Uterus (tissue), 4 donors: ENCODE results near the gene RASGRF1. TPM values are rescaled to one million over a fixed set of nuclear protein-coding genes. Genes with fewer than 3 reads are reported as not detected.
A peak's percentile ranks its signal among the peaks of the same experiment; 100 is the strongest.

Source experiments
- DNase-seq, 2 donors: peaks; one replicate each; pipeline ENCODE4 v3.0.0-alpha.2; 2019 to 2020
- H3K27ac ChIP-seq, 2 donors: fragments of 200-600 bp; sonication (generic); 1 replicate in 1 of 2; 2 replicates in 1 of 2; pipeline ENCODE4 v1.5.1; 2016 to 2018
- H3K27me3 ChIP-seq, 2 donors: fragments of 200-600 bp; sonication (generic); one replicate each; pipeline ENCODE4 v1.5.1; 2018 to 2019; ENCODE audit warnings: control low read depth in 1 of 2
- H3K36me3 ChIP-seq, 2 donors: fragments of 200-600 bp; sonication (generic); one replicate each; pipeline ENCODE4 v1.5.1; 2019; ENCODE audit warnings: control low read depth in 1 of 2
- H3K4me1 ChIP-seq, 2 donors: fragments of 200-600 bp; sonication (generic); one replicate each; pipeline ENCODE4 v1.5.1; 2018 to 2019; ENCODE audit warnings: control low read depth in 1 of 2
- H3K4me3 ChIP-seq, 2 donors: fragments of 200-600 bp; sonication (generic); 1 replicate in 1 of 2; 2 replicates in 1 of 2; pipeline ENCODE4 v1.5.1; 2018 to 2019; ENCODE audit warnings: mild to moderate bottlenecking in 1 of 2
- H3K9me3 ChIP-seq, 2 donors: fragments of 200-600 bp; sonication (generic); one replicate each; pipeline ENCODE4 v1.5.1; 2019; ENCODE audit warnings: control low read depth in 1 of 2
- CTCF ChIP-seq, 4 experiments: fragments of 200-600 bp in 2 of 4; fragments of 450-650 bp in 2 of 4; sonication (generic) in 2 of 4; IDR thresholded peaks; one replicate each; pipeline ENCODE4 v1.5.1; 2016 to 2019; ENCODE audit warnings: antibody characterized with exemption in 4 of 4, mild to moderate bottlenecking in 2 of 4, moderate library complexity in 1 of 4
- POLR2A ChIP-seq, 2 donors: fragments of 450-650 bp; IDR thresholded peaks; one replicate each; pipeline ENCODE4 v1.6.1; 2016; ENCODE audit warnings: antibody characterized with exemption in 2 of 2, mild to moderate bottlenecking in 1 of 2, moderate library complexity in 1 of 2
- intact Hi-C: fragments of 100-400 bp; cut with DNase I; formaldehyde crosslinking; loops from one replicate; pipeline ENCODE4 v1.15.1; 2023; ENCODE audit warnings: low total_unique reads
- total RNA-seq, 4 donors: library from RNA; depleted of rRNA in 3 of 4; stranded (reverse); fragments of >200 nt in 3 of 4; gene quantifications; one replicate each; pipeline versions ENCODE4 v1.1.0 to v1.2.4, GENCODE V29; 2014 to 2023
- donor health status: DM: yes; HTN: yes; CAD: no.

The RASGRF1 gene
- total RNA-seq, 4 donors from 2014 or later: 0.21 to 3.4 (median 1.8) TPM; not detected in 1

DNA sequence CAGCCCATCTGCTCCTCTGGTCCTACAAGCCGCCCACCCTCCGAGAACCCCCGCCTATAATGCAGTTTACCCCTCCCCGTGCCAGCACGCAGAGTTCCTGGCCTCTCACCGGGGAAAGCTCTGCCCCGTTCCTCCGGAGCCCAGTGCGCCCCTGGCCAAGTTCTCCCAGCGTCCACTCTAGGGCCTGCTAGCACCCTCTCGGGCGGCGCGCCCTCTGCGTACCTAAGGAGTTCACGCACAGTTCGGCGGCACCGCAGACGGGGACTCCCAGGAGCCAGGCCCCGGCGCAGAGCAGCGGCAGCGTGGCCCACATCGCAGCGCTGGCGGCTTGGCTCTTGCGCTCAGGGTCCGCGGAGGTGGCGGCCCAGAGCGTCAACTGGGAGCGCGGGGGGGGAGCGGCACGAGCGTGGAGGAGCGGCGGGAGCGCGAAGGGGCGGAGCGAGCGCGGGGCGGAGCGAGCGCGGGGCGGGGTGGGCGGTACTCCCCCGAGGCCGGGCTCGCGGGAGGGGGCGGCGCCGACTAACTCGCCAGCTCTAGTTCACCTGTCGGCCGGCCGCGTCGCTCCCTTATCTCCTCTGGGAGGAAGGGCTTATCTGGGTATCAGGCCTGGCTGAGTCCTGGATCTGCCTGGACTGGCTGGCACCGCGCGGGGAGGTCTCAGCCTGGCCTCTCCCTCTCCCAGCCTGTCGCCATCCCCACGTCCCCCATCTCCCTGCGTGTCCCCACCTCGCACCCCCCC lies 145.7 kb downstream of the RASGRF1 start, which contains the start of gene CTSH:
Gene CTSH, minus strand, starts transcription at position 378 of the 739 bp plus-strand sequence. Its CDS starts 65 bp downstream, at position 313.
- Histone ChIP-seq H3K27me3 (no peaks in the 10 kb centered on the region), H3K36me3 (no peaks in the 10 kb centered on the region), H3K4me3 (peak within 1 kb of the TSS; percentile 51 to 60), H3K4me1 (no peaks in the 10 kb centered on the region), H3K27ac (peak within 1 kb of the TSS; percentile 56 to 64), H3K9me3 (no peaks in the 10 kb centered on the region)
- TF ChIP-seq POLR2A (IDR thresholded peaks at IDR 0.05) (peak; percentile 43 to 57), CTCF (IDR thresholded peaks at IDR 0.05) (no peak)
- intact Hi-C loops: no loop called here
- DNase-seq: peak; percentile 70 to 79

- Histone ChIP-seq H3K4me1 (no peaks in the 10 kb centered on the region), H3K27ac (peak overlapping the region; percentile 56 to 64), H3K36me3 (no peaks in the 10 kb centered on the region), H3K4me3 (peak overlapping the region; percentile 51 to 60), H3K27me3 (no peaks in the 10 kb centered on the region), H3K9me3 (no peaks in the 10 kb centered on the region)
- intact Hi-C loops: no loop called here
- TF ChIP-seq CTCF (IDR thresholded peaks at IDR 0.05) (no peak), POLR2A (IDR thresholded peaks at IDR 0.05) (no peak)
- DNase-seq: peak in 1 of 2 donors; percentile 23
Measured at GRCh38 chr15:78944202-78944625, 146.4 kb downstream of the RASGRF1 start.

GRCh38 chr15:78943692-78944091 lies 146.9 kb downstream of the RASGRF1 start:
- intact Hi-C loops: no loop called here
- H3K9me3 ChIP-seq: no peaks in the 10 kb centered on the region
- no peaks in the 10 kb centered on the region for H3K4me1 ChIP-seq
- no peak for DNase-seq
- no peaks in the 10 kb centered on the region for H3K27me3 ChIP-seq
- peak overlapping the region; percentile 56 to 64 for H3K27ac ChIP-seq
- H3K36me3 ChIP-seq: no peaks in the 10 kb centered on the region
- TF ChIP-seq POLR2A (IDR thresholded peaks at IDR 0.05): no peak
- no peak for TF ChIP-seq CTCF (IDR thresholded peaks at IDR 0.05)
- H3K4me3 ChIP-seq: peak overlapping the region; percentile 51 to 60

DNA sequence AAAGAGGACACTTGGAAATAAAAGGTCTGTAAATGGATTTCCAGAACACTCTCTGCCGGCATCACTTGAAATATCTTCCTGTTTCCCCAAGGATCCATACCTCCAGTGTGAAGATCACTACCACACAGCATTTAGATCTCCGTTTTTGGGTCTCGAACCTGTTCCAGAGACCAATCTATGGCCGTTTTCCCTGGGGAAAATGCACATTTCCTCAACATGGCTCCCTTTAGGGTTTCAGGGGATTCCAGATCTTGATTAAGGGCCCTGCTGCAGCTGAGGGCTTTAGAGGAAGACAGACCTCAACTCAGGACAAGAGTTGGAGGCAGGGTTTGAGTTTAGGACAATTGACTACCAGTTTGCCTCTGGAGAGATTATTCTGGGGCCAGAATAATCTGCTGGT lies 147.8 kb downstream of the RASGRF1 start:
- DNase-seq: no peak
- Histone ChIP-seq H3K9me3 (no peaks in the 10 kb centered on the region), H3K27me3 (no peaks in the 10 kb centered on the region), H3K4me1 (no peaks in the 10 kb centered on the region), H3K36me3 (no peaks in the 10 kb centered on the region), H3K27ac (no peak overlapping the region), H3K4me3 (no peak overlapping the region)
- intact Hi-C loops: no loop called here
- TF ChIP-seq POLR2A (IDR thresholded peaks at IDR 0.05) (no peak), CTCF (IDR thresholded peaks at IDR 0.05) (no peak)

- intact Hi-C loops: no loop called here
- Histone ChIP-seq H3K4me3 (no peak overlapping the region), H3K27me3 (no peaks in the 10 kb centered on the region), H3K4me1 (no peaks in the 10 kb centered on the region), H3K27ac (peak overlapping the region in 1 of 2 donors; percentile 26), H3K9me3 (no peaks in the 10 kb centered on the region), H3K36me3 (no peaks in the 10 kb centered on the region)
- no peak for TF ChIP-seq POLR2A (IDR thresholded peaks at IDR 0.05)
- TF ChIP-seq CTCF (IDR thresholded peaks at IDR 0.05): no peak
- no peak for DNase-seq
Measured at GRCh38 chr15:78938658-78939488, 151.7 kb downstream of the RASGRF1 start.
